ENCODE results near the gene MEIKIN. TPM values are rescaled to one million over a fixed set of nuclear protein-coding genes. Genes with fewer than 3 reads are reported as not detected.

The MEIKIN gene
- total RNA-seq, 4 donors from 2014 or later: not detected

- Histone ChIP-seq H3K4me3 (no peak overlapping the region), H3K36me3 (no peaks in the 10 kb centered on the region), H3K9me3 (no peaks in the 10 kb centered on the region), H3K27me3 (no peaks in the 10 kb centered on the region), H3K4me1 (peaks cover 0 to 23% (median 18%) of the 10 kb centered on the region in 4 donors), H3K27ac (replicated peaks in 1 of 4) (no peak overlapping the region)
- TF ChIP-seq CTCF (IDR thresholded peaks at IDR 0.05) (no peak), EP300 (IDR thresholded peaks at IDR 0.05) (no peak), POLR2A (IDR thresholded peaks at IDR 0.05; ENCODE audit: low read depth) (no peak), POLR2AphosphoS5 (IDR thresholded peaks at IDR 0.05) (no peak)
- WGBS: 93% methylated on average over 4 of the region's 4 CpGs
- intact Hi-C loops (cut with DNase I): no loop called here
- DNase-seq (ENCODE audit: extremely low spot score): no peak
These were observed 34.4 kb upstream of the MEIKIN start for GRCh38 chr5:131979816-131980215.

- DNase-seq (ENCODE audit: extremely low spot score): no peak
- no peak for TF ChIP-seq POLR2A (IDR thresholded peaks at IDR 0.05; ENCODE audit: low read depth)
- intact Hi-C loops (cut with DNase I): no loop called here
- no peaks in the 10 kb centered on the region for H3K9me3 ChIP-seq
- no peaks in the 10 kb centered on the region for H3K36me3 ChIP-seq
- no peak overlapping the region for H3K27ac ChIP-seq (replicated peaks in 1 of 4)
- no peaks in the 10 kb centered on the region for H3K4me1 ChIP-seq
- H3K4me3 ChIP-seq: no peak overlapping the region
- 78% methylated on average over 2 of the region's 2 CpGs for WGBS
- H3K27me3 ChIP-seq: no peaks in the 10 kb centered on the region
These were observed 31.7 kb upstream of the MEIKIN start for GRCh38 chr5:131977212-131977604.

- no peak for DNase-seq (ENCODE audit: extremely low spot score)
- Histone ChIP-seq H3K4me3 (no peak overlapping the region), H3K27me3 (no peaks in the 10 kb centered on the region), H3K4me1 (no peaks in the 10 kb centered on the region), H3K27ac (replicated peaks in 1 of 4) (no peak overlapping the region), H3K36me3 (no peaks in the 10 kb centered on the region), H3K9me3 (no peaks in the 10 kb centered on the region)
- no peak for TF ChIP-seq POLR2AphosphoS5 (IDR thresholded peaks at IDR 0.05)
- TF ChIP-seq CTCF (IDR thresholded peaks at IDR 0.05): no peak
- TF ChIP-seq POLR2A (IDR thresholded peaks at IDR 0.05; ENCODE audit: low read depth): no peak
- no peak for TF ChIP-seq EP300 (IDR thresholded peaks at IDR 0.05)
- intact Hi-C loops (cut with DNase I): no loop called here
- WGBS: 94% methylated on average over 4 of the region's 6 CpGs
These were observed 31.1 kb upstream of the MEIKIN start for GRCh38 chr5:131976414-131977211.

GRCh38 chr5:131974956-131975726, 29.7 kb upstream of the MEIKIN start:
- intact Hi-C loops (cut with DNase I): no loop called here
- Histone ChIP-seq H3K27me3 (no peaks in the 10 kb centered on the region), H3K36me3 (no peaks in the 10 kb centered on the region), H3K27ac (replicated peaks in 1 of 4) (no peak overlapping the region), H3K4me1 (no peaks in the 10 kb centered on the region), H3K4me3 (no peak overlapping the region), H3K9me3 (no peaks in the 10 kb centered on the region)
- DNase-seq (ENCODE audit: extremely low spot score): peak; percentile 66
- TF ChIP-seq CTCF (IDR thresholded peaks at IDR 0.05) (no peak), EP300 (IDR thresholded peaks at IDR 0.05) (no peak), POLR2A (IDR thresholded peaks at IDR 0.05; ENCODE audit: low read depth) (no peak), POLR2AphosphoS5 (IDR thresholded peaks at IDR 0.05) (no peak)
- 53% methylated on average over 12 of the region's 12 CpGs for WGBS

- 74% methylated on average over 5 of the region's 5 CpGs for WGBS
- H3K4me3 ChIP-seq: no peak overlapping the region
- H3K27me3 ChIP-seq: no peaks in the 10 kb centered on the region
- DNase-seq (ENCODE audit: extremely low spot score): peak; percentile 87
- TF ChIP-seq EP300 (IDR thresholded peaks at IDR 0.05): no peak
- TF ChIP-seq POLR2AphosphoS5 (IDR thresholded peaks at IDR 0.05): no peak
- intact Hi-C loops (cut with DNase I): no loop called here
- no peaks in the 10 kb centered on the region for H3K4me1 ChIP-seq
- no peaks in the 10 kb centered on the region for H3K9me3 ChIP-seq
- H3K36me3 ChIP-seq: no peaks in the 10 kb centered on the region
- no peak overlapping the region for H3K27ac ChIP-seq (replicated peaks in 1 of 4)
These were observed 29.1 kb upstream of the MEIKIN start for GRCh38 chr5:131974622-131974955.

All from esophagus muscularis mucosa (tissue), 4 donors.